Stimulated activated CD4-positive, alpha-beta T cell treated with anti-CD3 and anti-CD28 coated beads, Interleukin-2, amount 100 ng/mL, for 4 hours (primary cell): ENCODE results near the gene TESK2.
"Not testable (repeated sequence)": the region's sequence is repeated elsewhere in the genome, so short reads cannot be mapped to it uniquely, and the experiment has no call there.

Experiments
- DNase-seq: peaks from one replicate; pipeline ENCODE4 v3.0.0-alpha.2; 2020; ENCODE audit warnings: low read depth

The TESK2 gene

GRCh38 chr1:45490626-45491486 lies at the start of gene TESK2:
TESK2 (minus strand) TSS chr1:45491163; CDS start chr1:45457785, 33,378 bp downstream.
- peak; percentile 96 for DNase-seq

- DNase-seq = no peak
Observed at GRCh38 chr1:45536886-45537285, 45.9 kb upstream of the TESK2 start.

GRCh38 chr1:45535988-45536766 lies 45.2 kb upstream of the TESK2 start:
- no peak for DNase-seq

- DNase-seq = no peak
Observed at GRCh38 chr1:45531873-45532272, 40.9 kb upstream of the TESK2 start.

GRCh38 chr1:45530632-45531135 lies 39.7 kb upstream of the TESK2 start:
- no peak for DNase-seq

- DNase-seq = no peak
Observed at GRCh38 chr1:45526135-45526644, 35.2 kb upstream of the TESK2 start.

- not testable (repeated sequence) for DNase-seq
Observed at GRCh38 chr1:45523975-45524374, 33.0 kb upstream of the TESK2 start.

- DNase-seq = not testable (repeated sequence)
Observed at GRCh38 chr1:45523516-45523915, 32.6 kb upstream of the TESK2 start.

- DNase-seq = no peak
Observed at GRCh38 chr1:45522324-45523104, 31.6 kb upstream of the TESK2 start.

GRCh38 chr1:45521413-45522323 lies 30.7 kb upstream of the TESK2 start, which contains the start of gene PRDX1:
PRDX1 (minus strand) TSS chr1:45521884; CDS start chr1:45519043, 2,841 bp downstream.
- peak; percentile 97 for DNase-seq

- DNase-seq = not testable (repeated sequence)
Observed at GRCh38 chr1:45519774-45520173, 28.8 kb upstream of the TESK2 start.

GRCh38 chr1:45518910-45519309 lies 27.9 kb upstream of the TESK2 start:
- no peak for DNase-seq

GRCh38 chr1:45518366-45518765 lies 27.4 kb upstream of the TESK2 start:
- not testable (repeated sequence) for DNase-seq

- no peak for DNase-seq
Observed at GRCh38 chr1:45516465-45516864, 25.5 kb upstream of the TESK2 start.

- DNase-seq = no peak
Observed at GRCh38 chr1:45516036-45516435, 25.1 kb upstream of the TESK2 start.

- not testable (repeated sequence) for DNase-seq
Observed at GRCh38 chr1:45513532-45514260, 22.7 kb upstream of the TESK2 start.

- DNase-seq = no peak
Observed at GRCh38 chr1:45512641-45513054, 21.7 kb upstream of the TESK2 start.

GRCh38 chr1:45510972-45511527 lies 20.1 kb upstream of the TESK2 start:
- no peak for DNase-seq
